ENCODE measurements around the gene CR1L.

GRCh38 chr1:207702317-207702716 lies 57.4 kb downstream of the CR1L start:
- no peak for TF ChIP-seq ESRRA (IDR thresholded peaks at IDR 0.05; ENCODE audit: borderline replicate concordance, low read depth)
- TF ChIP-seq MAFK (IDR thresholded peaks at IDR 0.05; ENCODE audit: low read length), result no peak
- TF ChIP-seq PHB (CRISPR knock-in tag; IDR thresholded peaks at IDR 0.05), result no peak
- TF ChIP-seq NRF1 (conservative IDR thresholded peaks at IDR 0.05 in 1 of 2, IDR thresholded peaks at IDR 0.05 in 1 of 2), result no peak
- no peak for TF ChIP-seq POLR2AphosphoS5 (IDR thresholded peaks at IDR 0.05; ENCODE audit: control insufficient read depth, insufficient read depth, low read depth, low read length)
- no peak for TF ChIP-seq ZNF121 (CRISPR knock-in tag; conservative IDR thresholded peaks at IDR 0.05)

Measured in K562 (cell line).